Left lobe of liver (tissue), 2 donors: ENCODE measurements around the gene FAM120B. TPM values are rescaled to one million over a fixed set of nuclear protein-coding genes. Genes with fewer than 3 reads are reported as not detected.
"Not testable (repeated sequence)": the region's sequence is repeated elsewhere in the genome, so short reads cannot be mapped to it uniquely, and the experiment has no call there.

Experiments
- ATAC-seq: fragments of 200-7000 bp; cut with Tn5 transposase; one replicate; pipeline ENCODE4 v1.9.1; 2020; ENCODE audit warnings: mild to moderate bottlenecking, moderate library complexity
- DNase-seq: peaks from one replicate; pipeline ENCODE4 v3.0.0-alpha.2; 2020; ENCODE audit warnings: low spot score
- total RNA-seq: library from RNA; stranded (reverse); gene quantifications from one replicate; pipeline ENCODE4 v1.2.1, GENCODE V29; 2021
- donor health status: DM: no; HTN: no; CAD: no; lungs with moderate emphysema.
- donor health status: DM: no; HTN: yes; CAD: no.

Gene FAM120B
- 11.6 TPM for total RNA-seq

GRCh38 chr6:170306324-170307079 is at the start of gene FAM120B:
Gene FAM120B (plus strand): TSS chr6:170306758. CDS start chr6:170317391, 10,633 bp downstream.
- peak; percentile 98 for DNase-seq
- ATAC-seq: peak; percentile 97

- DNase-seq (no peak), ATAC-seq (no peak)
Observed at GRCh38 chr6:170257376-170257775, 49.2 kb upstream of the FAM120B start.

GRCh38 chr6:170258407-170258806 is 48.2 kb upstream of the FAM120B start:
- DNase-seq (no peak), ATAC-seq (no peak)

GRCh38 chr6:170259278-170259677 is 47.3 kb upstream of the FAM120B start:
- ATAC-seq (no peak), DNase-seq (no peak)

- no peak for ATAC-seq
- DNase-seq: no peak
Observed at GRCh38 chr6:170260686-170261085, 45.9 kb upstream of the FAM120B start.

GRCh38 chr6:170261643-170262488 is 44.7 kb upstream of the FAM120B start:
- ATAC-seq (no peak), DNase-seq (no peak)

GRCh38 chr6:170262489-170263088 is 44.0 kb upstream of the FAM120B start:
- DNase-seq: no peak

GRCh38 chr6:170263410-170263809 is 43.1 kb upstream of the FAM120B start:
- ATAC-seq (no peak), DNase-seq (no peak)

More at GRCh38 chr6:170262489-170263088, 44.0 kb upstream of the FAM120B start:
- ATAC-seq: no peak

GRCh38 chr6:170264086-170264485 is 42.5 kb upstream of the FAM120B start:
- ATAC-seq (no peak), DNase-seq (no peak)

- DNase-seq: not testable (repeated sequence)
Observed at GRCh38 chr6:170264644-170265043, 41.9 kb upstream of the FAM120B start.

GRCh38 chr6:170265655-170266054 is 40.9 kb upstream of the FAM120B start:
- ATAC-seq (peak; percentile 95), DNase-seq (peak; percentile 96)

More at GRCh38 chr6:170264644-170265043, 41.9 kb upstream of the FAM120B start:
- not testable (repeated sequence) for ATAC-seq

- ATAC-seq (peak; percentile 66), DNase-seq (no peak)
Observed at GRCh38 chr6:170266061-170266825, 40.3 kb upstream of the FAM120B start.

- DNase-seq (no peak), ATAC-seq (no peak)
Observed at GRCh38 chr6:170267688-170268087, 38.9 kb upstream of the FAM120B start.

GRCh38 chr6:170268216-170269129 is 38.1 kb upstream of the FAM120B start:
- DNase-seq (no peak), ATAC-seq (no peak)

- no peak for DNase-seq
- no peak for ATAC-seq
Observed at GRCh38 chr6:170269151-170269845, 37.3 kb upstream of the FAM120B start.

GRCh38 chr6:170269846-170270541 is 36.6 kb upstream of the FAM120B start:
- DNase-seq (no peak), ATAC-seq (no peak)

- ATAC-seq: no peak
Observed at GRCh38 chr6:170270984-170271593, 35.5 kb upstream of the FAM120B start.

GRCh38 chr6:170271771-170272314 is 34.7 kb upstream of the FAM120B start:
- no peak for DNase-seq
- ATAC-seq: peak; percentile 32

More at GRCh38 chr6:170270984-170271593, 35.5 kb upstream of the FAM120B start:
- no peak for DNase-seq
